ENCODE results near the gene CNNM2.

DNA sequence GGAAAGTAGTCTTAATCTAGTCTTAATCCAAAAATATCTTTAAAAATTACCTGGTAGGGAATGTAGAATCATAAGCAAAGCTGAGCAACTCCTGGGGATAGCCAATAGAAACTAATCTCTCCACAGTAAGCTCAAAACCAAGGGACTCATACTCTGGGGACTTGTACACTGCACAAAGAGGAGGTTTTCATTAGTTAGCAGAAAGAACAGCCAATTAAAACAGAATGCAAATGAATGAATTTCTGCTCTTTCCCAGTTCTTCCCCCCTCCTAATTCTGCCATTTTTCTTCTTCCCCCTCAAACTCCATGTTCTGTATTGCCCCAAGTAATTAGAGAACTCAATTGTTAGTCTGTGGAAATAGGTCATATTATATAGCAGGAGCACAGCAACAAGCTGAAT is 188.4 kb downstream of the CNNM2 start:
- TF ChIP-seq, protein P1, sequence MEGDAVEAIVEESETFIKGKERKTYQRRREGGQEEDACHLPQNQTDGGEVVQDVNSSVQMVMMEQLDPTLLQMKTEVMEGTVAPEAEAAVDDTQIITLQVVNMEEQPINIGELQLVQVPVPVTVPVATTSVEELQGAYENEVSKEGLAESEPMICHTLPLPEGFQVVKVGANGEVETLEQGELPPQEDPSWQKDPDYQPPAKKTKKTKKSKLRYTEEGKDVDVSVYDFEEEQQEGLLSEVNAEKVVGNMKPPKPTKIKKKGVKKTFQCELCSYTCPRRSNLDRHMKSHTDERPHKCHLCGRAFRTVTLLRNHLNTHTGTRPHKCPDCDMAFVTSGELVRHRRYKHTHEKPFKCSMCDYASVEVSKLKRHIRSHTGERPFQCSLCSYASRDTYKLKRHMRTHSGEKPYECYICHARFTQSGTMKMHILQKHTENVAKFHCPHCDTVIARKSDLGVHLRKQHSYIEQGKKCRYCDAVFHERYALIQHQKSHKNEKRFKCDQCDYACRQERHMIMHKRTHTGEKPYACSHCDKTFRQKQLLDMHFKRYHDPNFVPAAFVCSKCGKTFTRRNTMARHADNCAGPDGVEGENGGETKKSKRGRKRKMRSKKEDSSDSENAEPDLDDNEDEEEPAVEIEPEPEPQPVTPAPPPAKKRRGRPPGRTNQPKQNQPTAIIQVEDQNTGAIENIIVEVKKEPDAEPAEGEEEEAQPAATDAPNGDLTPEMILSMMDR (conservative IDR thresholded peaks at IDR 0.05) = no peak
- TF ChIP-seq ZFX (IDR thresholded peaks at IDR 0.05) = no peak
